Ectodermal cell (in vitro differentiated cells): ENCODE data around the gene CNDP1. TPM values are rescaled to one million over a fixed set of nuclear protein-coding genes. Genes with fewer than 3 reads are reported as not detected.

Experiments
- H3K27ac ChIP-seq: 2 replicates; pipeline ENCODE4 v1.7.0; 2013; ENCODE audit warnings: mild to moderate bottlenecking, low read depth, low read length; ENCODE audit not compliant: insufficient read depth, poor library complexity, severe bottlenecking
- H3K27me3 ChIP-seq: 2 replicates; pipeline ENCODE4 v1.7.0; 2013; ENCODE audit warnings: mild to moderate bottlenecking, low read length; ENCODE audit not compliant: insufficient read depth, control insufficient read depth, poor library complexity, severe bottlenecking
- H3K36me3 ChIP-seq: one replicate; pipeline ENCODE4 v1.7.0; 2013; ENCODE audit warnings: low read length; ENCODE audit not compliant: control insufficient read depth, insufficient read depth
- H3K4me1 ChIP-seq: one replicate; pipeline ENCODE4 v1.7.0; 2013; ENCODE audit warnings: low read length; ENCODE audit not compliant: control insufficient read depth, insufficient read depth
- H3K4me3 ChIP-seq: 2 replicates; pipeline ENCODE4 v1.7.0; 2013; ENCODE audit warnings: low read depth, low read length, control low read depth; ENCODE audit not compliant: insufficient read depth
- H3K9me3 ChIP-seq: 2 replicates; pipeline ENCODE4 v1.7.0; 2013; ENCODE audit warnings: mild to moderate bottlenecking, low read length, moderate library complexity; ENCODE audit not compliant: control insufficient read depth
- WGBS, 2 experiments: methylation state at CpG; one replicate each; pipeline ENCODE4 v1.1.7; 2013; ENCODE audit warnings: missing lambda C conversion rate in 2 of 2; 5-methylcytosine and 5-hydroxymethylcytosine counted together
- polyA plus RNA-seq, 4 experiments: library from polyadenylated mRNA; stranded (reverse); fragments of 50-300 nt; gene quantifications; one replicate each; pipeline ENCODE4 v1.2.3, GENCODE V29; 2013

The CNDP1 gene, protein sequence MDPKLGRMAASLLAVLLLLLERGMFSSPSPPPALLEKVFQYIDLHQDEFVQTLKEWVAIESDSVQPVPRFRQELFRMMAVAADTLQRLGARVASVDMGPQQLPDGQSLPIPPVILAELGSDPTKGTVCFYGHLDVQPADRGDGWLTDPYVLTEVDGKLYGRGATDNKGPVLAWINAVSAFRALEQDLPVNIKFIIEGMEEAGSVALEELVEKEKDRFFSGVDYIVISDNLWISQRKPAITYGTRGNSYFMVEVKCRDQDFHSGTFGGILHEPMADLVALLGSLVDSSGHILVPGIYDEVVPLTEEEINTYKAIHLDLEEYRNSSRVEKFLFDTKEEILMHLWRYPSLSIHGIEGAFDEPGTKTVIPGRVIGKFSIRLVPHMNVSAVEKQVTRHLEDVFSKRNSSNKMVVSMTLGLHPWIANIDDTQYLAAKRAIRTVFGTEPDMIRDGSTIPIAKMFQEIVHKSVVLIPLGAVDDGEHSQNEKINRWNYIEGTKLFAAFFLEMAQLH
- polyA plus RNA-seq (2013, experiment 1 of 4): not detected
- polyA plus RNA-seq (2013, experiment 2 of 4): 0.21 TPM
- polyA plus RNA-seq (2013, experiment 3 of 4): not detected
- 0.12 TPM for polyA plus RNA-seq (2013, experiment 4 of 4)

- no peak within 1 kb of the TSS for H3K4me3 ChIP-seq
- WGBS, 2 experiments: 93 to 95% methylated on average over 21 of the region's 21 CpGs
- no peaks in the 10 kb centered on the region for H3K27me3 ChIP-seq
- no peak within 1 kb of the TSS for H3K27ac ChIP-seq
- no peaks in the 10 kb centered on the region for H3K4me1 ChIP-seq
- H3K36me3 ChIP-seq: no peaks in the 10 kb centered on the region
- no peaks in the 10 kb centered on the region for H3K9me3 ChIP-seq
Observed at GRCh38 chr18:74534150-74534969, at the start of gene CNDP1. CNDP1 (plus strand) TSS chr18:74534500; CDS start chr18:74534668, 168 bp downstream.

- Histone ChIP-seq H3K36me3 (no peaks in the 10 kb centered on the region), H3K4me3 (no peak overlapping the region)
- 79 to 86% methylated on average over 14 to 15 of the region's 15 CpGs for WGBS, 2 experiments
Observed at GRCh38 chr18:74486119-74486849, 48.0 kb upstream of the CNDP1 start.

GRCh38 chr18:74488354-74488753 lies 45.9 kb upstream of the CNDP1 start:
- 91 to 97% methylated on average over 8 of the region's 8 CpGs for WGBS, 2 experiments
- H3K4me3 ChIP-seq: no peak overlapping the region
- no peaks in the 10 kb centered on the region for H3K36me3 ChIP-seq
- H3K4me1 ChIP-seq: peaks cover 7% of the 10 kb centered on the region
- H3K27me3 ChIP-seq: no peaks in the 10 kb centered on the region
- H3K27ac ChIP-seq: no peak overlapping the region
- H3K9me3 ChIP-seq: no peaks in the 10 kb centered on the region

More at GRCh38 chr18:74486119-74486849, 48.0 kb upstream of the CNDP1 start:
- no peak overlapping the region for H3K27ac ChIP-seq
- H3K27me3 ChIP-seq: no peaks in the 10 kb centered on the region
- H3K4me1 ChIP-seq: peaks cover 7% of the 10 kb centered on the region
- no peaks in the 10 kb centered on the region for H3K9me3 ChIP-seq

GRCh38 chr18:74488864-74489263 lies 45.4 kb upstream of the CNDP1 start:
- Histone ChIP-seq H3K9me3 (no peaks in the 10 kb centered on the region), H3K27me3 (no peaks in the 10 kb centered on the region), H3K4me3 (no peak overlapping the region), H3K27ac (no peak overlapping the region), H3K36me3 (no peaks in the 10 kb centered on the region), H3K4me1 (peaks cover 7% of the 10 kb centered on the region)
- WGBS, 2 experiments: 94 to 95% methylated on average over 8 of the region's 8 CpGs

GRCh38 chr18:74489676-74490075 lies 44.6 kb upstream of the CNDP1 start:
- Histone ChIP-seq H3K4me1 (peaks cover 7% of the 10 kb centered on the region), H3K36me3 (no peaks in the 10 kb centered on the region), H3K27ac (no peak overlapping the region), H3K4me3 (no peak overlapping the region), H3K27me3 (no peaks in the 10 kb centered on the region), H3K9me3 (no peaks in the 10 kb centered on the region)
- WGBS, 2 experiments: 76 to 87% methylated on average over 5 of the region's 7 CpGs

DNA sequence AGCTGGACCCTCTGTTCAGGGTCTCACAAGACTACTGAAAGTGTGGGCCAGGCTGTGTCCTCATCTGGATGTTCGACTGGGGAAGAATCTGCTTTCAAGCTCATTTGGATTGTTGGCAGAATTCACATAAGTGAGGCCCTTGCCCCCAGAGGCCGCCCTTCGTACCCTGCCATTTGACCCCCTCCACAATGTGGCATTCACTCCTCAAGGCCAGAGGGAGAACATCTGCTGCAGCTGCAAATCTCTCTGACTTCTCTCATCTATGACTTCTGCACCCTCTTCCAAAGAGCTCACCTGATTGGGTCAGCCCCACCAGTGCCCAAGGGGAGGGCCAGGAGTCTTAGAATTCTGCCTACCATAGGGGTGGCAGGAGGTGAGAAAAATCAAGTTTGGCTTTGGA lies 42.0 kb upstream of the CNDP1 start:
- Histone ChIP-seq H3K27me3 (no peaks in the 10 kb centered on the region), H3K9me3 (no peaks in the 10 kb centered on the region), H3K4me3 (no peak overlapping the region), H3K4me1 (no peaks in the 10 kb centered on the region), H3K27ac (no peak overlapping the region), H3K36me3 (no peaks in the 10 kb centered on the region)
- 76 to 81% methylated on average over 3 of the region's 3 CpGs for WGBS, 2 experiments

DNA sequence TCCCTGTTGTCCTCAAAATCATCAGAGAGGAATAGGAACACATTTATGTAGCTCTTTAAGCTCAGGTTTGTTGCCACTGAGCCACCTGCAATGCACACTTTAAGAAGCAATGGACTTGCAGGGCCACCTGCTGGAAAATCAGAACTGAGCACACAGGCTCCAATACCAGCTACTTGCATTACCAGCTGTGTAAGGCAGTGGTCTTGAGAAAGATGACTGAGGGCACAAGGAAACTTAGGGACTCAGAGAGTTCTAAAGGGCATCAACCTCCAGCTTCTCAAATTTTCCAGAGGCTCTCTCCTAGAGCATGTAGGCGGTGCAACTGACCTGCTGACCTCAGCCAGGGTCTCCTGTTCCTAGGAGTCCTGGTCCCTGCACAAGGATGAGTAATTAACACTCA lies 40.6 kb upstream of the CNDP1 start:
- H3K27ac ChIP-seq: no peak overlapping the region
- no peaks in the 10 kb centered on the region for H3K4me1 ChIP-seq
- peaks cover 3% of the 10 kb centered on the region for H3K36me3 ChIP-seq
- WGBS, 2 experiments: 69 to 72% methylated on average over 1 of the region's 1 CpG
- no peak overlapping the region for H3K4me3 ChIP-seq
- H3K9me3 ChIP-seq: no peaks in the 10 kb centered on the region
- no peaks in the 10 kb centered on the region for H3K27me3 ChIP-seq

- H3K4me1 ChIP-seq: no peaks in the 10 kb centered on the region
- H3K27ac ChIP-seq: no peak overlapping the region
- H3K4me3 ChIP-seq: no peak overlapping the region
- no peaks in the 10 kb centered on the region for H3K27me3 ChIP-seq
- WGBS, 2 experiments: no CpG with 5 or more reads among the region's 1 CpG
- H3K36me3 ChIP-seq: peaks cover 6% of the 10 kb centered on the region
- H3K9me3 ChIP-seq: no peaks in the 10 kb centered on the region
Observed at GRCh38 chr18:74494514-74494913, 39.8 kb upstream of the CNDP1 start.

- no peaks in the 10 kb centered on the region for H3K9me3 ChIP-seq
- peaks cover 6% of the 10 kb centered on the region for H3K36me3 ChIP-seq
- peak within 1 kb of the TSS; percentile 87 for H3K4me3 ChIP-seq
- H3K27ac ChIP-seq: peak within 1 kb of the TSS; percentile 91
- H3K4me1 ChIP-seq: no peaks in the 10 kb centered on the region
- no peaks in the 10 kb centered on the region for H3K27me3 ChIP-seq
- 0 to 1% methylated on average over 71 of the region's 71 CpGs for WGBS, 2 experiments
Observed at GRCh38 chr18:74495581-74496507, 38.5 kb upstream of the CNDP1 start, which contains the start of gene CNDP2. CNDP2 (plus strand) TSS chr18:74496363; CDS start chr18:74499974, 3,611 bp downstream.
